Mucosa of rectum (tissue), 2 donors: ENCODE measurements around the gene POLR2F.

ENCODE experiments used
- H3K27ac ChIP-seq, 2 donors: one replicate each; pipeline ENCODE4 v1.7.0; 2013; ENCODE audit warnings: inconsistent platforms in 2 of 2, low read depth in 2 of 2, low read length in 2 of 2
- H3K27me3 ChIP-seq, 2 donors: one replicate each; pipeline ENCODE4 v1.7.0; 2013; ENCODE audit warnings: low read length in 2 of 2; ENCODE audit not compliant: control insufficient read depth in 2 of 2, insufficient read depth in 2 of 2
- H3K36me3 ChIP-seq, 2 donors: one replicate each; pipeline ENCODE4 v1.7.0; 2013; ENCODE audit warnings: low read length in 2 of 2; ENCODE audit not compliant: control insufficient read depth in 2 of 2, insufficient read depth in 2 of 2
- H3K4me1 ChIP-seq, 2 donors: one replicate each; pipeline ENCODE4 v1.7.0; 2013; ENCODE audit warnings: low read length in 2 of 2, mild to moderate bottlenecking in 1 of 2; ENCODE audit not compliant: control insufficient read depth in 2 of 2, insufficient read depth in 2 of 2
- H3K4me3 ChIP-seq, 2 donors: one replicate each; pipeline ENCODE4 v1.7.0; 2013; ENCODE audit warnings: low read length in 2 of 2
- H3K9ac ChIP-seq, 2 donors: one replicate each; pipeline ENCODE4 v1.7.0; 2013; ENCODE audit warnings: low read length in 2 of 2, low read depth in 1 of 2, mild to moderate bottlenecking in 1 of 2
- H3K9me3 ChIP-seq, 2 donors: one replicate each; pipeline ENCODE4 v1.7.0; 2013; ENCODE audit warnings: low read length in 2 of 2; ENCODE audit not compliant: control insufficient read depth in 2 of 2
- donor health status: healthy.
- donor health status: Normal muscosa, but diverticular disease.

The POLR2F gene

DNA sequence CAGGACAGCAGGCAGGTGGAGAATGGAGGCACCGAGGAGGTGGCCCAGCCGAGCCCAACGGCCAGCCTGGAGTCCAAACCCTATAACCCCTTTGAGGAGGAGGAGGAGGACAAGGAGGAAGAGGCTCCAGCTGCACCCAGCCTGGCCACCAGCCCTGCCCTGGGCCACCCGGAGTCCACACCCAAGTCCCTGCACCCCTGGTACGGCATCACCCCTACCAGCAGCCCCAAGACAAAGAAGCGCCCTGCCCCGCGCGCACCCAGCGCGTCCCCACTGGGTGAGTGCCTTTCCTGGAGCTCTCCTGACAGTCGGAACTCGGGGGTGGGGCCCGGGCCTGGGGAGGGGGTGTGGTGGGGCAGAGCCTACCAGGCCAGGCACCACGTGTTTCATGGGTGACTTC, 27.7 kb upstream of the POLR2F start:
- Histone ChIP-seq H3K4me3 (no peak overlapping the region), H3K9ac (no peak overlapping the region), H3K4me1 (no peaks in the 10 kb centered on the region), H3K27ac (no peak overlapping the region), H3K27me3 (no peaks in the 10 kb centered on the region), H3K9me3 (no peaks in the 10 kb centered on the region), H3K36me3 (peaks cover 26 to 33% of the 10 kb centered on the region in 2 donors)

DNA sequence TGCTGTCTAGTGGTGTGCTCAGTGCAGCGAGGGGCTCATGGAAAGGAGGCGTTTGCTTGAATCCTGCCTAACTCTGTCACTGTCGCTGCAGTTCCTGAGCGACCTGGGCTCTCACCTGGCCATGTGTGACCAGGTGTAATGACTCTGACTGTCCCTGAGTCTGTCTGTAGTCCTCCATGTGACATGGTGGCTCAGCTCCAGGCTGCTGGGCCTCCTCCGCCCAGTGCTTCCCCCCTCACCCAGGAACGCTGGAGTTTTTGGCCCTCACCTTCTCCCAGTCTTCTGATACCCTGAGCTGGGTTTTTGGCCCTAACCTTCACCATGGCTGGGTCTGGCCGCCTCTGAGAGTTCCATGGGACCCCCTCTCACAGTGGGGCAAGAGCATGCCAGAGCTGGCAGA, 27.1 kb upstream of the POLR2F start:
- H3K9me3 ChIP-seq: no peaks in the 10 kb centered on the region
- no peaks in the 10 kb centered on the region for H3K4me1 ChIP-seq
- H3K27ac ChIP-seq: no peak overlapping the region
- no peaks in the 10 kb centered on the region for H3K27me3 ChIP-seq
- no peak overlapping the region for H3K9ac ChIP-seq
- no peak overlapping the region for H3K4me3 ChIP-seq
- peaks cover 26 to 33% of the 10 kb centered on the region in 2 donors for H3K36me3 ChIP-seq

DNA sequence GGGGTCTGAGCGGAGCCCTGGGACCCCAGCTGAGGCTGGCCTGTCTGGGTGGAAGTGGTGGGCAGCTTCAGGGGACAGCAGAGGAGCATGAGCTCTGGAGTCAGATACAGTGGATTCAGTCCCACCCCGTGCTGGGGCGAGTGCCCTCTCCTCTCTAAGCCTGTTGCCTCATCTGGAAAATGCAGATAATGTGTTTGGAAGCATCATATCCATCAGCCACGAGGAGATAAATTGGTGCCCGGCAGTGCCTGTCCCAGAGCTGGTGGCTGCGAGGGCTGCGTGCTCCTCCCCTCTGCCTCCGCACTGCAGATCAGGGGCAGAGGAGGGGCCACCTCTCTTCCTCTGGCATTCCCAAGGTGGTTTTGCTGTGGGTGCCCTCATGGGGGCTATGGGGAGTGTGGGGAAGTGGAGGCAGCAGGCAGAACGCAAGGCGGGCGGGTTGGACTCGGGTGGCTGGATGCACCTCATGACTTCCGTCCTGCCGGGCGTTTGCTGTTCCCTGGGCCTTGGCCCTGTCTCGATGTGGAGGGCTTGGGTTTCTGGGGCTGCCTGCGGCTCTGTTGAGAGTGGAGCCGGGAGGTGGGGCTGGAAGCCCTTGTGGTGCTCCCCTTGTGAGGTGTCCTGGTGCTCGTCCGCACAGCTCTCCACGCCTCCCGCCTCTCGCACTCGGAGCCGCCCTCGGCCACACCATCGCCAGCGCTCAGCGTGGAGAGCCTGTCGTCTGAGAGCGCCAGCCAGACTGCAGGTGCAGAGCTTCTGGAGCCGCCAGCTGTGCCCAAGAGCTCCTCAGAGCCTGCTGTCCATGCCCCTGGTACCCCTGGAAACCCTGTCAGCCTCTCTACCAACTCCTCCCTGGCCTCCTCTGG, 26.5 kb upstream of the POLR2F start:
- no peaks in the 10 kb centered on the region for H3K9me3 ChIP-seq
- H3K4me1 ChIP-seq: no peaks in the 10 kb centered on the region
- H3K27ac ChIP-seq: no peak overlapping the region
- peaks cover 27 to 35% of the 10 kb centered on the region in 2 donors for H3K36me3 ChIP-seq
- H3K27me3 ChIP-seq: no peaks in the 10 kb centered on the region
- H3K4me3 ChIP-seq: no peak overlapping the region
- H3K9ac ChIP-seq: no peak overlapping the region

GRCh38 chr22:37927637-37927936, 25.9 kb upstream of the POLR2F start:
- H3K4me1 ChIP-seq: no peaks in the 10 kb centered on the region
- H3K9ac ChIP-seq: no peak overlapping the region
- H3K9me3 ChIP-seq: no peaks in the 10 kb centered on the region
- H3K4me3 ChIP-seq: no peak overlapping the region
- peaks cover 33 to 41% of the 10 kb centered on the region in 2 donors for H3K36me3 ChIP-seq
- H3K27me3 ChIP-seq: no peaks in the 10 kb centered on the region
- H3K27ac ChIP-seq: no peak overlapping the region

- peaks cover 42 to 45% of the 10 kb centered on the region in 2 donors for H3K36me3 ChIP-seq
- no peak overlapping the region for H3K27ac ChIP-seq
- no peaks in the 10 kb centered on the region for H3K27me3 ChIP-seq
Measured at GRCh38 chr22:37929390-37929789, 24.1 kb upstream of the POLR2F start.

DNA sequence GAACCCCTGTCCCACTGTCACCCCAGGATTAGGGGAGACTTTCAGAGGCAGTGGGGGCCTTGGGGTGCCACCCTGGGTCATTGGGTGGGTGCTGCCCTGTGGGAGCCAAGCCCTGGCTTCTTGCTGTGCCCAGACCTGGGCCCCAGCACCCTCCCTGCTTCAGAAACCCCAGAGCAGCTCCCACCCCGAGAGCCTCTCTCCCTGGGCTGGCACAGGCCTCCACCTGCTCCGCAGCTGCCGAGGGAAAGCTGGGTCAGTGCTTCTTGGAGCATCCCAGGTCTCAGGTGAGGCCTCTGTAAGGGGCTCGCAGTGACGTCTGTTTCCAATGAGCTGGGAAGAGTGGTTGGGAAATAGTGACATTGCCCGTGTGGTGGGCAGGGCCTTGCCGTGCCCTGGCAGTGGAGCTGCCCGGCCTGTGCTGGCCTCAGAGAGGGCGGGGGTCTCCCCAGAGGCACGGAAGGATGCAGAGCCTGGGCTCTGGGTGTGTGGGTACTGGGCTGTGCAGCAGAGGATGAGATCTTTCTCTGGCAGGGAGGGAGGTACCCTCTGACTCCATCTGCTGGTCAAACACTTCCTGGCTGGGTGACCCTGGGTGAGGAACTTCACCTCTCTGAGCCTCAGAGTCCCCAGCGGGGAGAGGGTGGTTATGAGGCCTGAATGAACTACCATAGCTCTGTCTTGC, 23.1 kb upstream of the POLR2F start:
- Histone ChIP-seq H3K27ac (no peak overlapping the region), H3K36me3 (peaks cover 38 to 41% of the 10 kb centered on the region in 2 donors), H3K4me3 (no peak overlapping the region), H3K9me3 (no peaks in the 10 kb centered on the region), H3K9ac (no peak overlapping the region), H3K4me1 (peaks cover 10 to 11% of the 10 kb centered on the region in 2 donors), H3K27me3 (no peaks in the 10 kb centered on the region)

More at GRCh38 chr22:37929390-37929789, 24.1 kb upstream of the POLR2F start:
- Histone ChIP-seq H3K4me3 (no peak overlapping the region), H3K9me3 (no peaks in the 10 kb centered on the region), H3K9ac (no peak overlapping the region), H3K4me1 (peaks cover 10 to 11% of the 10 kb centered on the region in 2 donors)

DNA sequence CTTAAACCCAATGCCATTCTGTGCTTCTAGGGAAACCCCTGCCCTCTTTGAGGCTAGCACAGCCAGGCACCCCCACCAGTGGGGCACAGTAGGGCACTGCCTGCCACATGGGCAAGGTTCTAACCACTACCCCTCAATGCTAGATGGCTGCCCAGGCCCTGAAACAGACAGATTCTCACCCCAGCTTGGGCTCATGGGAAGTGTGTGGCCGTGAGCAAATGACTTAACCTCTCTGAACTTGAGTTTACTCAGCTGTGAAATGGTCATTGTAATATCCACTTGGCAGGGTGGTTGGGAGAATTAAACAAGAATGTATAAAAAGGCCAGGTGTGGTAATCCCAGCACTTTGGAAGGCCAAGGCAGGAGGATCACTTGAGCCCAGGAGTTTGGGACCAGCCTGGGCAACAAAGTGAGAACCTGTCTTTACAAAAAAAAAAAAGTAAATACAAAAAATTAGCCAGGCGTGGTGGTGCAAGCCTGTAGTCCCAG, 22.5 kb upstream of the POLR2F start:
- Histone ChIP-seq H3K36me3 (peaks cover 38% of the 10 kb centered on the region in 2 donors), H3K4me3 (no peak overlapping the region), H3K9ac (no peak overlapping the region), H3K9me3 (no peaks in the 10 kb centered on the region), H3K4me1 (peaks cover 10 to 11% of the 10 kb centered on the region in 2 donors), H3K27me3 (no peaks in the 10 kb centered on the region), H3K27ac (no peak overlapping the region)

GRCh38 chr22:37931893-37932389, 21.6 kb upstream of the POLR2F start:
- H3K9ac ChIP-seq: no peak overlapping the region
- no peak overlapping the region for H3K27ac ChIP-seq
- no peak overlapping the region for H3K4me3 ChIP-seq
- peaks cover 30 to 33% of the 10 kb centered on the region in 2 donors for H3K36me3 ChIP-seq
- peaks cover 10 to 11% of the 10 kb centered on the region in 2 donors for H3K4me1 ChIP-seq
- no peaks in the 10 kb centered on the region for H3K27me3 ChIP-seq
- H3K9me3 ChIP-seq: no peaks in the 10 kb centered on the region

GRCh38 chr22:37932401-37932800, 21.1 kb upstream of the POLR2F start:
- Histone ChIP-seq H3K36me3 (peaks cover 28 to 31% of the 10 kb centered on the region in 2 donors), H3K9me3 (no peaks in the 10 kb centered on the region), H3K27me3 (no peaks in the 10 kb centered on the region), H3K9ac (no peak overlapping the region), H3K4me3 (no peak overlapping the region), H3K27ac (no peak overlapping the region), H3K4me1 (peaks cover 10 to 11% of the 10 kb centered on the region in 2 donors)
